Brain pericyte (primary cell): ENCODE measurements around the gene IGFALS.

Source experiments
- DNase-seq: peaks from one replicate; pipeline ENCODE4 v3.0.0-alpha.2; 2012; ENCODE audit warnings: low read depth, low spot score

The IGFALS gene

GRCh38 chr16:1790261-1790610 lies 3.3 kb downstream of the IGFALS start:
- DNase-seq = no peak

GRCh38 chr16:1789643-1790045 lies 3.9 kb downstream of the IGFALS start:
- no peak for DNase-seq

GRCh38 chr16:1788708-1789100 lies 4.8 kb downstream of the IGFALS start:
- no peak for DNase-seq

GRCh38 chr16:1788095-1788707 lies 5.3 kb downstream of the IGFALS start:
- DNase-seq = no peak

- DNase-seq = no peak
Measured at GRCh38 chr16:1787322-1788094, 6.0 kb downstream of the IGFALS start.

GRCh38 chr16:1787056-1787321 lies 6.5 kb downstream of the IGFALS start:
- DNase-seq = no peak

GRCh38 chr16:1786242-1787055 lies 7.1 kb downstream of the IGFALS start:
- DNase-seq = no peak

- no peak for DNase-seq
Measured at GRCh38 chr16:1785846-1786170, 7.7 kb downstream of the IGFALS start.

GRCh38 chr16:1784977-1785845 lies 8.3 kb downstream of the IGFALS start:
- no peak for DNase-seq

GRCh38 chr16:1782408-1783264 lies 10.9 kb downstream of the IGFALS start, which contains the start of the genes NUBP2 and SPSB3:
NUBP2 (plus strand) TSS chr16:1782960; CDS start chr16:1783021, 61 bp downstream.
SPSB3 (minus strand) TSS chr16:1782571; CDS start chr16:1781483, 1,088 bp downstream.
- peak; percentile 100 for DNase-seq

GRCh38 chr16:1781758-1782407 lies 11.6 kb downstream of the IGFALS start:
- no peak for DNase-seq

GRCh38 chr16:1781254-1781653 lies 12.3 kb downstream of the IGFALS start:
- DNase-seq = no peak

- DNase-seq = no peak
Measured at GRCh38 chr16:1780677-1781072, 12.8 kb downstream of the IGFALS start.

GRCh38 chr16:1779741-1780676 lies 13.5 kb downstream of the IGFALS start:
- no peak for DNase-seq

- no peak for DNase-seq
Measured at GRCh38 chr16:1779234-1779701, 14.2 kb downstream of the IGFALS start.

- DNase-seq = peak; percentile 78
Measured at GRCh38 chr16:1778200-1779179, 15.0 kb downstream of the IGFALS start.

GRCh38 chr16:1777375-1778199 lies 15.9 kb downstream of the IGFALS start:
- no peak for DNase-seq
